SK-N-SH (cell line): ENCODE results near the gene TYSND1. TPM values are rescaled to one million over a fixed set of nuclear protein-coding genes. Genes with fewer than 3 reads are reported as not detected.

Source experiments
- CTCF ChIA-PET: fragments of 300-600, 350-600 bp; formaldehyde crosslinking; extraction: SDS; loops from one replicate; lab custom pipeline; 2021; lab: Yijun Ruan, JAX
- POLR2A ChIA-PET: fragments of 350-600 bp; sonication (Branson Sonifier 250); formaldehyde crosslinking; extraction: SDS; loops from one replicate; lab custom pipeline; 2020; ENCODE audit warnings: antibody characterized with exemption, inconsistent platforms; lab: Yijun Ruan, JAX
- DNase-seq: peaks from one replicate; pipeline ENCODE4 v3.0.0; 2012
- H2AFZ ChIP-seq: fragments of 200-600 bp; sonication (generic); 2 replicates; pipeline ENCODE4 v1.8.1; 2016; ENCODE audit warnings: antibody characterized with exemption, mild to moderate bottlenecking, low read depth
- H3F3A ChIP-seq: fragments of 200-600 bp; sonication (generic); replicated peaks from 2 replicates; pipeline ENCODE3; 2016; ENCODE audit warnings: antibody characterized with exemption, mild to moderate bottlenecking; ENCODE audit not compliant: insufficient read depth
- H3K27ac ChIP-seq, 2 experiments: fragments of 200-500 bp in 1 of 2; fragments of 200-600 bp in 1 of 2; sonication (Bioruptor generic) in 1 of 2; sonication (generic), shearing (Covaris generic) in 1 of 2; 2 replicates each; pipeline versions ENCODE4 v1.5.1 to v1.6.1; 2014 to 2016; ENCODE audit warnings: low read depth in 2 of 2, inconsistent platforms in 1 of 2, low read length in 1 of 2, mild to moderate bottlenecking in 1 of 2, mixed read lengths in 1 of 2
- H3K27me3 ChIP-seq: fragments of 200-600 bp; sonication (generic), shearing (Covaris generic); 2 replicates; pipeline ENCODE4 v1.6.1; 2016; ENCODE audit warnings: mixed run types; ENCODE audit not compliant: insufficient read depth
- H3K36me3 ChIP-seq, 2 experiments: fragments of 200-500 bp in 1 of 2; fragments of 200-600 bp in 1 of 2; sonication (Bioruptor generic) in 1 of 2; sonication (generic) in 1 of 2; replicated peaks in 1 of 2; 2 replicates each; pipeline versions ENCODE3 to v1.5.1; 2014 to 2016; ENCODE audit warnings: low read length in 1 of 2, mild to moderate bottlenecking in 1 of 2; ENCODE audit not compliant: insufficient read depth in 2 of 2, control insufficient read depth in 1 of 2
- H3K4me1 ChIP-seq, 2 experiments: fragments of 200-500 bp in 1 of 2; fragments of 200-600 bp in 1 of 2; sonication (Bioruptor generic) in 1 of 2; sonication (generic), shearing (Covaris generic) in 1 of 2; 2 replicates each; pipeline versions ENCODE4 v1.5.1 to v1.6.1; 2014 to 2016; ENCODE audit warnings: low read depth in 1 of 2, low read length in 1 of 2, mixed run types in 1 of 2; ENCODE audit not compliant: insufficient read depth in 2 of 2, control insufficient read depth in 1 of 2
- H3K4me2 ChIP-seq: fragments of 200-600 bp; sonication (generic), shearing (Covaris generic); 2 replicates; pipeline ENCODE4 v1.6.1; 2017; ENCODE audit warnings: mixed run types
- H3K4me3 ChIP-seq, 2 experiments: fragments of 200-500 bp in 1 of 2; fragments of 200-600 bp in 1 of 2; sonication (Bioruptor generic) in 1 of 2; sonication (generic), shearing (Covaris generic) in 1 of 2; 2 replicates each; pipeline versions ENCODE4 v1.5.1 to v1.8.1; 2014 to 2016; ENCODE audit warnings: low read depth in 2 of 2, inconsistent platforms in 1 of 2, low read length in 1 of 2, mild to moderate bottlenecking in 1 of 2, mixed read lengths in 1 of 2, moderate library complexity in 1 of 2
- H3K79me2 ChIP-seq: fragments of 200-600 bp; sonication (generic); 2 replicates; pipeline ENCODE4 v1.8.1; 2017; ENCODE audit warnings: mild to moderate bottlenecking; ENCODE audit not compliant: insufficient read depth
- H3K9ac ChIP-seq: fragments of 200-600 bp; sonication (generic); 2 replicates; pipeline ENCODE4 v1.6.1; 2017; ENCODE audit warnings: mixed run types
- H3K9me2 ChIP-seq: fragments of 200-600 bp; sonication (generic); 2 replicates; pipeline ENCODE4 v1.6.1; 2017; ENCODE audit warnings: mixed run types
- H3K9me3 ChIP-seq: fragments of 200-600 bp; sonication (generic); 2 replicates; pipeline ENCODE4 v1.6.1; 2017; ENCODE audit warnings: mixed run types, mild to moderate bottlenecking, moderate library complexity
- H4K20me1 ChIP-seq: fragments of 200-600 bp; sonication (generic); 2 replicates; pipeline ENCODE4 v1.6.1; 2017; ENCODE audit warnings: mild to moderate bottlenecking, mixed run types; ENCODE audit not compliant: insufficient read depth
- CHD2 ChIP-seq: fragments of 150-350 bp; IDR thresholded peaks from 2 replicates; pipeline ENCODE4 v1.6.1; 2018; ENCODE audit warnings: low read length; ENCODE audit not compliant: partially characterized antibody
- CTCF ChIP-seq: fragments of 200-600 bp; sonication (generic); IDR thresholded peaks from 2 replicates; pipeline ENCODE4 v1.6.1; 2017; ENCODE audit warnings: antibody characterized with exemption, mild to moderate bottlenecking, moderate library complexity
- ELF1 ChIP-seq: IDR thresholded peaks from 2 replicates; pipeline ENCODE4 v1.4.0; 2012
- FOSL2 ChIP-seq: IDR thresholded peaks from 2 replicates; pipeline ENCODE4 v1.4.0; 2012; ENCODE audit warnings: low read depth, mild to moderate bottlenecking, moderate library complexity, borderline replicate concordance
- FOXJ3 ChIP-seq: sonication (generic); formaldehyde crosslinking; IDR thresholded peaks from 2 replicates; pipeline ENCODE4 v1.5.1; 2020; ENCODE audit warnings: mild to moderate bottlenecking, missing genetic modification reagents
- GABPA ChIP-seq: IDR thresholded peaks from 2 replicates; pipeline ENCODE4 v1.4.0; 2012; ENCODE audit warnings: low read depth, mild to moderate bottlenecking
- JUND ChIP-seq: IDR thresholded peaks from 2 replicates; pipeline ENCODE4 v1.4.0; 2012
- MEF2A ChIP-seq: IDR thresholded peaks from 2 replicates; pipeline ENCODE4 v1.4.0; 2012; ENCODE audit warnings: low read depth, borderline replicate concordance
- MXI1 ChIP-seq: IDR thresholded peaks from 2 replicates; pipeline ENCODE4 v1.6.1; 2012; ENCODE audit warnings: mild to moderate bottlenecking, low read depth, low read length, improper control_type of control experiment
- NRF1 ChIP-seq: IDR thresholded peaks from 2 replicates; pipeline ENCODE4 v1.6.1; 2012; ENCODE audit warnings: low read depth, mild to moderate bottlenecking, low read length
- POLR2AphosphoS5 ChIP-seq: IDR thresholded peaks from 2 replicates; pipeline ENCODE4 v1.6.1; 2012; ENCODE audit warnings: low read depth, low read length
- RAD21 ChIP-seq: IDR thresholded peaks from 2 replicates; pipeline ENCODE4 v1.6.1; 2012; ENCODE audit warnings: mild to moderate bottlenecking, low read length
- RFX5 ChIP-seq: IDR thresholded peaks from 2 replicates; pipeline ENCODE4 v1.6.1; 2012; ENCODE audit warnings: mild to moderate bottlenecking, improper control_type of control experiment, low read length
- RXRA ChIP-seq: IDR thresholded peaks from 2 replicates; pipeline ENCODE4 v1.4.0; 2012; ENCODE audit warnings: low read depth, mild to moderate bottlenecking, borderline replicate concordance
- SIN3A ChIP-seq: IDR thresholded peaks from 2 replicates; pipeline ENCODE4 v1.6.1; 2012; ENCODE audit warnings: low read depth, mild to moderate bottlenecking, low read length, moderate library complexity, borderline replicate concordance
- SMC3 ChIP-seq: IDR thresholded peaks from 2 replicates; pipeline ENCODE4 v1.6.1; 2012; ENCODE audit warnings: low read depth, low read length, improper control_type of control experiment
- TAF1 ChIP-seq: IDR thresholded peaks from 2 replicates; pipeline ENCODE4 v1.6.1; 2012; ENCODE audit warnings: low read depth, mild to moderate bottlenecking, low read length, moderate library complexity, borderline replicate concordance
- YY1 ChIP-seq: IDR thresholded peaks from 2 replicates; pipeline ENCODE4 v1.4.0; 2012; ENCODE audit warnings: low read depth, mild to moderate bottlenecking
- WGBS: methylation state at CpG from one replicate; pipeline ENCODE4 v1.1.6; 2017; ENCODE audit warnings: low lambda C conversion rate; 5-methylcytosine and 5-hydroxymethylcytosine counted together
- polyA plus RNA-seq, 3 experiments: library from polyadenylated mRNA; depleted of rRNA; stranded (reverse); fragments of >200 nt; gene quantifications; 2 replicates each; pipeline ENCODE4 v1.2.3, GENCODE V29; 2012
- TF ChIP-seq, protein P1 (sequence below): IDR thresholded peaks from 2 replicates; pipeline ENCODE4 v1.4.0; 2012; ENCODE audit warnings: low read depth
- TF ChIP-seq, protein P2 (sequence below): fragments of 150-350 bp; IDR thresholded peaks from 2 replicates; pipeline ENCODE4 v1.6.1; 2016; ENCODE audit warnings: mild to moderate bottlenecking, low read depth, low read length

The TYSND1 gene, protein sequence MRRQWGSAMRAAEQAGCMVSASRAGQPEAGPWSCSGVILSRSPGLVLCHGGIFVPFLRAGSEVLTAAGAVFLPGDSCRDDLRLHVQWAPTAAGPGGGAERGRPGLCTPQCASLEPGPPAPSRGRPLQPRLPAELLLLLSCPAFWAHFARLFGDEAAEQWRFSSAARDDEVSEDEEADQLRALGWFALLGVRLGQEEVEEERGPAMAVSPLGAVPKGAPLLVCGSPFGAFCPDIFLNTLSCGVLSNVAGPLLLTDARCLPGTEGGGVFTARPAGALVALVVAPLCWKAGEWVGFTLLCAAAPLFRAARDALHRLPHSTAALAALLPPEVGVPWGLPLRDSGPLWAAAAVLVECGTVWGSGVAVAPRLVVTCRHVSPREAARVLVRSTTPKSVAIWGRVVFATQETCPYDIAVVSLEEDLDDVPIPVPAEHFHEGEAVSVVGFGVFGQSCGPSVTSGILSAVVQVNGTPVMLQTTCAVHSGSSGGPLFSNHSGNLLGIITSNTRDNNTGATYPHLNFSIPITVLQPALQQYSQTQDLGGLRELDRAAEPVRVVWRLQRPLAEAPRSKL
- 7.2 and 7.4 TPM in 2 replicates for polyA plus RNA-seq (2012; rRNA removed)
- polyA plus RNA-seq (2012; cell fraction: cytosol; rRNA removed), result 3.7 and 5.3 TPM in 2 replicates
- polyA plus RNA-seq (2012; cell fraction: nucleus; rRNA removed), result 24.1 and 26.7 TPM in 2 replicates

GRCh38 chr10:70146489-70147258 lies at the start of gene TYSND1:
TSS of gene TYSND1 (minus strand) at chr10:70146700. CDS start at chr10:70146586, 114 bp downstream.
- Histone ChIP-seq H3K4me1 (peaks cover 5 to 27% of the 10 kb centered on the region in 2 experiments; a peak in 3 of 4 replicates), H3K4me3 (peak within 1 kb of the TSS; percentile 68 to 71), H3F3A (peaks cover 37% of the 10 kb centered on the region), H3K79me2 (peaks cover 56% of the 10 kb centered on the region; the same call in 1 of the 2 replicates), H3K4me2 (peak within 1 kb of the TSS; percentile 82), H3K27me3 (no peaks in the 10 kb centered on the region), H3K9ac (peak within 1 kb of the TSS; percentile 78; the same call in 1 of the 2 replicates), H4K20me1 (no peaks in the 10 kb centered on the region), H3K9me3 (no peaks in the 10 kb centered on the region), H2AFZ (0 out of 2 replicates have a peak within 1 kb of the TSS, but pooled peaks have one; percentile 61), H3K9me2 (no peaks in the 10 kb centered on the region), H3K27ac (peak within 1 kb of the TSS; percentile 91 to 92), H3K36me3 (peaks cover 18 to 26% of the 10 kb centered on the region in 2 experiments)
- WGBS, result 4% methylated on average over 21 of the region's 39 CpGs
- DNase-seq, result peak; percentile 96
- POLR2A ChIA-PET, result interaction anchor here (0.6 to 1.5 kb wide), 10 partner anchors 11 to 1191 kb away, joined by 3 to 10 read pairs (median 4); partner anchors contain the start of genes DDX21 and SAR1A
- CTCF ChIA-PET, result interaction anchor here (0.6 to 10.8 kb wide), 52 partner anchors 8 to 1304 kb away, joined by 3 to 157 read pairs (median 4); partner anchors contain the start of genes AIFM2 and MACROH2A2
- no peak for TF ChIP-seq YY1
- peak; percentile 42; the same call in 1 of the 2 replicates for TF ChIP-seq SMC3
- TF ChIP-seq POLR2AphosphoS5, result peak; percentile 92
- TF ChIP-seq JUND, result peak; percentile 25; the same call in 1 of the 2 replicates
- peak; percentile 89 for TF ChIP-seq RFX5
- peak; percentile 69; the same call in 1 of the 2 replicates for TF ChIP-seq TAF1
- TF ChIP-seq CHD2, result peak; percentile 67
- TF ChIP-seq, protein P1, sequence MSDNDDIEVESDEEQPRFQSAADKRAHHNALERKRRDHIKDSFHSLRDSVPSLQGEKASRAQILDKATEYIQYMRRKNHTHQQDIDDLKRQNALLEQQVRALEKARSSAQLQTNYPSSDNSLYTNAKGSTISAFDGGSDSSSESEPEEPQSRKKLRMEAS, result peak; percentile 14; the same call in 1 of the 2 replicates
- TF ChIP-seq RAD21, result peak; percentile 73
- peak; percentile 67; the same call in 1 of the 2 replicates for TF ChIP-seq FOSL2
- no peak; the same call in none of the 2 replicates for TF ChIP-seq ELF1
- 0 out of 2 replicates have a peak, but pooled peaks have one; percentile 17 for TF ChIP-seq FOXJ3 (CRISPR knock-in tag)
- TF ChIP-seq RXRA, result no peak
- TF ChIP-seq MXI1, result no peak; the same call in 1 of the 2 replicates
- no peak for TF ChIP-seq MEF2A
- TF ChIP-seq NRF1, result no peak
- TF ChIP-seq, protein P2, sequence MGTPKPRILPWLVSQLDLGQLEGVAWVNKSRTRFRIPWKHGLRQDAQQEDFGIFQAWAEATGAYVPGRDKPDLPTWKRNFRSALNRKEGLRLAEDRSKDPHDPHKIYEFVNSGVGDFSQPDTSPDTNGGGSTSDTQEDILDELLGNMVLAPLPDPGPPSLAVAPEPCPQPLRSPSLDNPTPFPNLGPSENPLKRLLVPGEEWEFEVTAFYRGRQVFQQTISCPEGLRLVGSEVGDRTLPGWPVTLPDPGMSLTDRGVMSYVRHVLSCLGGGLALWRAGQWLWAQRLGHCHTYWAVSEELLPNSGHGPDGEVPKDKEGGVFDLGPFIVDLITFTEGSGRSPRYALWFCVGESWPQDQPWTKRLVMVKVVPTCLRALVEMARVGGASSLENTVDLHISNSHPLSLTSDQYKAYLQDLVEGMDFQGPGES, result peak; percentile 35; the same call in 1 of the 2 replicates
- no peak for TF ChIP-seq GABPA
- peak; percentile 25; the same call in 1 of the 2 replicates for TF ChIP-seq SIN3A
- TF ChIP-seq CTCF, result peak; percentile 60
- TF ChIP-seq, all 33 proteins: peak for 13
